GM21390 (cell line): Measurements from ENCODE around the gene MEIS2.

Experiments used
- ATAC-seq: cut with Tn5 transposase; IDR thresholded peaks from one replicate; pipeline ENCODE4 v1.9.1; 2021; ENCODE audit not compliant: unreplicated experiment

Gene MEIS2

DNA sequence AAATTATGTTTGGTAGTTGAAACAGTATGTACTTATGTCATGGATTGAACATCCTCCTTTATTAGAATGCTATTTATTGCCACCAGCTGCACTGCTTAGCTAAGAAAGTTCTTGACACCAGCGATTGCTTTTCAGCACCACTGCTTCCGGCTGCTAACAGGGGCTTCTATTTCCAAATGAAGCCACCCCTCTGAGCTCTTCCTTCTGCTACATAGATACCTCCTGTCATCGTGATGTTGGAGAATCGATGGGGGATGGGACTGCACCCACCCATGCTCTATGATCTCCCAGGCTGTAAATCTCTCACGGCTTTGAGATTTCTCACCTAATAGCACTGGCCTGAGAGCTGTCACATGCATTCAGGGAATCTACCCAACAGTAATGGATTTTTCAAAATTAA, 259.2 kb downstream of the MEIS2 start:
- ATAC-seq = no peak
